Kidney glomerular epithelial cell (primary cell): ENCODE data around the gene LHFPL2.
"Not testable (repeated sequence)": the region's sequence is repeated elsewhere in the genome, so short reads cannot be mapped to it uniquely, and the experiment has no call there.

ENCODE experiments used
- DNase-seq: peaks from one replicate; lab custom pipeline; 2025; lab: John Stamatoyannopoulos, UW

Gene LHFPL2

GRCh38 chr5:78640662-78641474 lies 7.7 kb downstream of the LHFPL2 start:
- peak; percentile 82 for DNase-seq

DNA sequence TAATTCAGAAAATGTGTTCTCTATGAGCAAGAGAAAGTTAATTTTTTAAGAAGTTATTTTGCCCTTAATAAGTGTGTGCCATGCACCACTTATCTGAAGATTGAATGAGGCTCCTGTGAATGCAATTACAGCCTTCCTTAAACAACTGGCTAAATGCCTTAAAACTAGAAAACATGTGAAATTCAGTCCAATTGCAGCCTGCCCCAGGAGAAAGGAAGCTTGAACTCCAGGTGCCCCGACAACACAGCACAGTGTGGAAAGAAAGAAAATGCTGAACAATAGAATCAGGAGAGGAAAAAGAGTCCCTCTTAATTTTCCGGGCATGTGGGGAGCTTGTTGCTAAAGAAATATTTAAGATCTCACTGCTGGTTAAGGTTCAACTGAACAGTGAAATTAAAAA lies 8.8 kb downstream of the LHFPL2 start:
- DNase-seq: no peak

DNA sequence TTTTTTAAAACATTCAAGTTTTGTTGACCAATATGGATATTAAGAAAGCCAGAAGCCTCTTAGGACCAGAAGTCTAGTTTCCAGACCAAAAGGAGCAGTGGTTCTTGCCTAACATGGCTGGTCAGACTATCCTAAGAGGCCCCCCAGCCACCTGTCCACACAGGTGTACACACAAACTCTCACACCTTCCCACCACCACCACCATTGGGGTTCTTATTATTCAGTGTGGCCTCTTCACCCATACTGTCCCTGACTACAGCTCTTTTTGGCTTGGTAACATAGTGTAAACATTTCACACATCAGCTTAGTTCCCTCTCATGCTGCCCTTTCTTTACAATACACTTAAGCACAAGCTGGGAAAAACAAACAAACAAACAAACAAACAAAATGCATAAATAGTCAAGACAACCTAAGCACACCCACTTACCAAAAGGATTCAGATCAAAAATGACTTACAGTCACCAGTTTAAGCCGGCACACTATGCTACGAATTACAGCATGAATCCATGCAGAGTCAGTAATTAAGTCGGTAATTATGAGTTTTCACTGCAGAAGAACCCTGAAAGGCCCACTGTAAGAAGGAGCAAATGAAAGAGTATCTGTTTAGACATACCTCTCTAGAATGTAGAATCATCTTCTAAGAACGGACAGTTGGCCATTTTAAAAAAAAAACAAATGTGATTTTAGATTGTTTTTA lies 9.5 kb downstream of the LHFPL2 start:
- no peak for DNase-seq

- peak; percentile 98 for DNase-seq
Observed at GRCh38 chr5:78638423-78638822, 10.1 kb downstream of the LHFPL2 start.

DNA sequence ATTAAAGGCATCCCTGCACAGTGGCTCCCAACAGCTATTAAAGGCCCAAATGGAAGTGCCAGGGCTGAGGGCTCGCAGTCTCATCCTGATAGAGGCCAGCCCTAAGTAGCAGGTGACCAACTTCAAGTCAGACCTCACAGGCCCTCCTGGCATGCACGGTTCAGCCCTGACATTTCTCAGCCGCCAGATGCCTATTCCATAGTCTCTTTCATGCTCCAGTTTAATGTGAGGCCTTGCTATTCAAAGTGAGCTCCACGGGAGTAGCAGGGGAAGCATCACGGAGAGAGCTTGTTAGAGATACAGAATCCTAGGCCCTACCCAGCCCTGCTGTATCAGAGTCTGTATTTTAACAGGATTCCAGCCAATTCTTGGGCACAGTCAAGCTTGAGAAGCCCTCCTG lies 11.1 kb downstream of the LHFPL2 start:
- DNase-seq: no peak

DNA sequence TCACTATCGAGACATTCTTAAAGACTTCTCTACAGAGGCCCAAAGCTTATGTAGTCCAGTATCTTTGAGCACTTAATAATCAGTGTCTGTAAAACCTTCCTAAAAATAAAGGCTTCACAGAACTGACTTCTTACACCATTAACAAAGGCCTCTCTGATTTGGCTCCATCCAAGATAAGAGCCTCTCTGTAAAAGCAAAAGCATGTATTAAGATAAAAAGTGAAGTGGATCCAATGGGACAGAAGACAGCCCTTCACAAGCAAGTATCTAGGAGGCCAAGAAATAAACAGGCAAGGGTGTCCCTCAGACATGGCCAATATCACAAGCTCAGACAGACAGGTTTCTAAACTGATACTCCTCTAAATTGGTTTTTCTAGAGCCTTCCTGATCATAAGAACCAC lies 11.9 kb downstream of the LHFPL2 start:
- DNase-seq: no peak

- no peak for DNase-seq
Observed at GRCh38 chr5:78634634-78635033, 13.9 kb downstream of the LHFPL2 start.

GRCh38 chr5:78634229-78634628 lies 14.3 kb downstream of the LHFPL2 start:
- DNase-seq: no peak

GRCh38 chr5:78633700-78634099 lies 14.9 kb downstream of the LHFPL2 start:
- peak; percentile 24 for DNase-seq

DNA sequence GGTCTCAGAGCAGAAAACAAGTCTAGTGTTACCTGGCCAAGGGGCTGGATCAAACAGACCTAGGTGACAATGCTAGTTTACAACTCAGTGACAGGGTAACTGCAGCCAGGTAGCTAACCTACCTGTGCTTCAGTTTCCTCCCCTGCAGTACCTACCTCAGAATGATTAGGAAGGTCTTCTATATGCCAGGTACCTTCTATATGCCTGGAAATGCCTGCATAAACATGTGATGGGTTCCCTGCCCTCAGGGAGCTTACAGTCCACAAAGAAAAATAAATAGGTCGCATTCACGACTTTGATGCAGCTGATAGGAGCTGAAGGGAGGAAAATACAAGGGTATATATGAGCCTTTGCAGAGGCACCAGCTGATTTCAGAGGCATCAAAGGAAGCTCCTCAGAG lies 16.1 kb downstream of the LHFPL2 start:
- DNase-seq: no peak

DNA sequence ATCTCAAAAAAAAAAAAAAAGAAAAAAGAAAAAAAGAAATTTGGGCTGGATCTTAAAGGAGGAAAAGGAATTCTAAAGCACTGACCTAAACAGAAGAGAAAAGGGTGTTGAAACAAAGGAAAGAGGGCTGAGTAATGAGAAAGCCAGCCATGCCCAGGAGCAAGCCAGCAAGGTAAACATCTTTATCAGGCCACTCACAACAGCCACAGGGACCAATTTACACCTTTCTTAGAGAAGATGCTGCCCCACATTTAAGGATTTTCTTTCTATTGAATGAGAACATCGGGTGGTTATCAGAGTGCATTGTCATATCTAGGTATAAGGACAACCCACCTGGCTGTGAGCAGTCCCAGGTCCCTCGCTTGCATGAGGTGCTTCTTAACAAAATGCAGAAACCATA lies 16.6 kb downstream of the LHFPL2 start:
- DNase-seq: no peak

DNA sequence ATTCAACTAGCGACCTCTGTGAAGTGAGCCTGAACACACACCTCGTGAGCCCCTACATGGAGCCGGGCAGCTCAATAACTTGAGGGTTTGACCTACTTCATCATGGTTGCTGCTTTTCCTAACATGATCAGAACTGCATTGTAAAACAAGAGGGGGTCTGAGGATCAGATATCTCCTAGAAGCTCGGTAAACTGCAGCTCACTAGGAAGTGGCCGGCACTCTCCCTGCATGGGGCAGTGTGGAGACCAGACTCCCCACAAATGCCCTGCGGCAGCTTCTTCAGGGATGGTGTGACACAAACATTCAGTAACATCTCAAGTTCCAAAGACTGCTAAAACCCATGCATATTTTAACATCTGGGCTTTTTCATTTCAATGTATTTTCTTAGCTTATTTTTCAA lies 18.5 kb downstream of the LHFPL2 start:
- DNase-seq: no peak

DNA sequence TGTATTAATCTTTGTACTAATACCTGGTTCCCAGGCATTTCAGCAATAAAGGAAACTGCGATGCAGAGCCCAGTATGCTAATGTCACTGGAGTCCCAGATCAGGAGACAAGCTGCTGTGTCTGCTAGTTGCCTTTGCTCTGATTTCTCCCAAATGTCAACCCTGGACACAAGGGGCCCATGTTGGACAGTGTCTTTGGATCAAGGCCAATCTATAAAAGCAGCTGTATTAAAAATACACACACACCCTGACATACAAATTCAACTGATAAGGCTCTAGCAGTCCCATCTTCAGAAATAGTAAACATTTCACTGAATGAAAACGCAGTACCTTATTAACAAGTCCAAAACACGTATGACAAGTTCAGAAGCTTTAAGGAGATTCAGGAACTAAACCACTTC lies 18.9 kb downstream of the LHFPL2 start:
- DNase-seq: no peak

- no peak for DNase-seq
Observed at GRCh38 chr5:78628270-78628992, 20.1 kb downstream of the LHFPL2 start.

DNA sequence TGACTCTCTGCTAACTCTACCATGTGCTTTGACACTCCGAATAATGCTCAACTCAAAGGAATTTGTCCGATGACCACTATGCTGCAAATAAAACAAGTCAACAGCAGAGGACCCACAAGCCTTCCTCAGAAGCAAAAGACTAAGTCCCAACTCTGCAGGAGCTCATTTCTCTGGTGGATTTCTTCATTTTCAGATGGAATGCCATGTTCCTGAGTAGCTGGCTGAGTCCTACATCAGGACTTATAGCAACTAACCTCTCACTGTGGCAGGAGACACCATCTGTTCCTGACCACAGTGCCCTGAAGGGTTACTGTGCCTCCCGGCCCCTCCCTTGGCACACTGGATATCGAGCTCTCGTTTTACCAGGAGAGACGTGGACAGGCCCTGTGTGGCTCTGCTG lies 20.8 kb downstream of the LHFPL2 start:
- DNase-seq: no peak

- peak; percentile 28 for DNase-seq
Observed at GRCh38 chr5:78627175-78627574, 21.4 kb downstream of the LHFPL2 start.

- no peak for DNase-seq
Observed at GRCh38 chr5:78626009-78626571, 22.5 kb downstream of the LHFPL2 start.

DNA sequence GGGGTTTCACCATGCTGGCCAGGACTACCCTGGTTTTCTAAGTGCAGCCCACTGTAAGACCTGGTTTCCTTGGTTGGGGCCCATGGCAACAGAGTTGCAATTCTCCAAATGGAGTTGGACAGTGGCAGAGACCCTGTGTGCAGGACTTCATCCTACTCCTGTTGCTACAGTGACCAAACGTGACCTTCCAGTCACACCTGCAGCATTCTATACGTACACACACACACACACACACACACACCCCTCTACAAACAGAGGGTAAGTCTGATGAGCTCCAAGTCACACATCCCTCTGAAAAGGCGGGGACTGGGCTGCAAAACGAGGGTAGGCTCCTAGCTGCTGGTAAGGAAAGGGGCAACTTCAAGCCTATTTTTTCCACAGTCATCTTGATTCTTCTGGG lies 23.6 kb downstream of the LHFPL2 start:
- no peak for DNase-seq

DNA sequence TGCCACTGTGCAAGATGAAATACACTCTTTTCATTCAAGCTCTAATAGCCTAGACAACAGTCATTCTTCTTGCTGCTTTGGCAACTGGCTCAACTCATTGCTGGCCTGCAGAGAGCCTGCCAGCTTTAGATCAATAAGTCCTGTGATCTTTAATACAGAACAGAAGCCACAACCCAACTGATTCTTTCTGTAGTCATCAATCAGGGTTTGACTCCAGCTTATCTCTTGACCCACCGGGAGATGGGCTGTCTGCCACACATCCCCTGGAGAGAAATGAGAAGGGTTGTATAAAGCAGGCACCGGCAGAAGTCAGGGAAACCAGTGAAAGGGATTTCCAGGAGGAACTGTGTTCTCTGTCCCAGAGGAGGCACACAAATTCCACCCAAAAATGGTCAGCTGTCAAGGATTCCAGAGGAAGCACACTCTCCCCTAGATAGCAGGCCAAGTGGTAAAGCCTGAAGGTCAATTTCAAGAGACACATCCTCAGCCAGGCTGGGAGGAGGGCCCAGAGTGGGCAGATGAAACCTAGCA lies 24.5 kb downstream of the LHFPL2 start:
- DNase-seq: no peak

DNA sequence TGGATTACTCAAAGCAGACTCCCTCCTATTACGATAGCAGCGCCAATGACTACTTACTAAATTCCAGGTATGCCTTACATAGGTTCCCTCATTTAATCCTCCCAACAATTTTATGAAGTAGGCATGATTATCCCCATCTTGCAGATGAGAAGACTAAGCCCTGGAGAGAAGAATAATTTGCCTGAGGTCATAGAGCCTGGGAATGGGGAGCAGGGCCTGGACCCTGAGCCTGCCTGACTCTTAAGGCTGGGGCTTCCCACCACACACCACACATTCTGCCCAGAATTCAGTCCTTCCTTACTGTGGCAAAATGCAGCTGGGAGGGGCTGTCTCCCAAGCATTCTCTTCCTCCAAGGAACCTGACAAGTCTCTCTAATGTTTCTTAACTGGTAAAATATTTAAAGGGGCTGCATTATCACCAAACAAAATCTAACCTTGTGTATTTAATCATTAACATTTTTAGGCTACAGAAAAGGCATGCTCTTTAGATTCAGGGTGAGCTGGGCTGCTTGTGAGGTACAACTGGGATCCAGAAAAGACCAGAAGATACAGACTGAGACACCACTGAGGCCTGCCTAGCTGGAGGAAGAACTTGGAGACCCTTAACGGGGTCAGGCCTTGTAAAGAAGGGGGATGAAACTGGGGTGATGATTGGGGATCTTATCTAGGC lies 26.1 kb downstream of the LHFPL2 start:
- DNase-seq: no peak

DNA sequence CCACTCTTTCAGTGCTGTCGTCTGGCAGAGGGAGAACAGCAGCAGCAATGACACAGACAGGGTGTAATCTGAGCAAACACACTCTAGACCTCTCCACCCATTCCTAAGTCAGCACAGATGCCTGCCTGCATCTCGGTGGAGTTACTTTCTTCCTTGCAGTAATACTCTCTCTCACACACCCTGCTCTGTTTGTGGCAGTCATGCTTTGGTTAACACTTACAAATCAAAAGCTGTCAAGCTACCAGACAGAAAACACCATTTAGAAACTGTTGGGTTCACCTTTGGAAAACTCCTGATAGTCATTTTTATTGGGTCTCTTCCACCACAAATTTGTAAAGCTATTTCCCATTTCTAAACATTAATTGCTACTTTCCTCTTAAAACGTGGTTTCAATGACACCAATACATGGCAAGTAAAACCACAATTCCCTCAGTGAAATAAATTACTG lies 27.3 kb downstream of the LHFPL2 start:
- DNase-seq: no peak

- not testable (repeated sequence) for DNase-seq
Observed at GRCh38 chr5:78620119-78620518, 28.5 kb downstream of the LHFPL2 start.
